SH-SY5Y (cell line): ENCODE measurements around the gene PLEKHG7.

ENCODE experiments used
- GATA2 ChIP-seq: IDR thresholded peaks from 2 replicates; pipeline ENCODE4 v1.6.1; 2011; ENCODE audit warnings: mild to moderate bottlenecking, low read depth, low read length
- GATA3 ChIP-seq: IDR thresholded peaks from 2 replicates; pipeline ENCODE4 v1.6.1; 2011; ENCODE audit warnings: low read depth, mild to moderate bottlenecking, low read length, moderate library complexity

DNA sequence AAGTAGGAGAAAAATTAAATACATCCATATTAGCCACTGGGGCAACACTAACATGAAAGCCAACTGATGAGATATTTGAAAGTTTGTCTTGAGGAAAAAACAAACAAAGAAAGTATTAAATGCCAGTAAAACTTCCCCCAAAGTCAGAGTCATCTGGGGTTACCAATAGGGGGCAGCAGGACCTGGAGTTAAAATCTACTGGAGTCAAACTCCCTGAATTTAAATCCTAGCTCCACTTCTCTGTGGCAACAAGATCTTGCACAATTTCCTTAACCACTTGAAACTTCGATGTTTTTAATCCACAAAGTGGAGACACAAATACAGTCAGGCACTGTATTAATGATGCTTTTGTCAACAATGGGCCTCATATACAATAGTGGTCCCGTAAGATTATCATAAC lies 14.4 kb downstream of the PLEKHG7 start:
- TF ChIP-seq GATA3 = no peak
- TF ChIP-seq GATA2 = no peak
